GM23248 (cell line): Measurements from ENCODE around the gene CBX8. TPM values are rescaled to one million over a fixed set of nuclear protein-coding genes. Genes with fewer than 3 reads are reported as not detected.
A peak's percentile ranks its signal among the peaks of the same experiment; 100 is the strongest.

Source experiments
- DNase-seq: peaks from one replicate; pipeline ENCODE4 v3.0.0-alpha.2; 2015
- H2AFZ ChIP-seq: fragments of 200-600 bp; sonication (generic); 2 replicates; pipeline ENCODE4 v1.6.1; 2016; ENCODE audit warnings: antibody characterized with exemption
- H3F3A ChIP-seq: fragments of 200-600 bp; sonication (generic); 2 replicates; pipeline ENCODE4 v1.6.1; 2016; ENCODE audit warnings: mild to moderate bottlenecking, antibody characterized with exemption, mixed run types; ENCODE audit not compliant: insufficient read depth
- H3K27ac ChIP-seq: fragments of 200-600 bp; sonication (generic); 2 replicates; pipeline ENCODE4 v1.5.1; 2016; ENCODE audit warnings: mild to moderate bottlenecking
- H3K27me3 ChIP-seq: fragments of 200-600 bp; sonication (generic); replicated peaks from 2 replicates; pipeline ENCODE4 v1.6.1; 2016; ENCODE audit warnings: mild to moderate bottlenecking; ENCODE audit not compliant: insufficient read depth
- H3K36me3 ChIP-seq: fragments of 200-600 bp; sonication (generic); 2 replicates; pipeline ENCODE4 v1.6.1; 2016; ENCODE audit warnings: low read depth, mild to moderate bottlenecking
- H3K4me1 ChIP-seq: fragments of 200-600 bp; sonication (generic); 2 replicates; pipeline ENCODE4 v1.6.1; 2016; ENCODE audit warnings: mild to moderate bottlenecking; ENCODE audit not compliant: insufficient read depth
- H3K4me2 ChIP-seq: fragments of 200-600 bp; sonication (generic); one replicate; pipeline ENCODE4 v1.6.1; 2016; ENCODE audit warnings: mild to moderate bottlenecking; ENCODE audit not compliant: unreplicated experiment
- H3K4me3 ChIP-seq: fragments of 200-600 bp; sonication (generic); 2 replicates; pipeline ENCODE4 v1.5.1; 2016; ENCODE audit warnings: mild to moderate bottlenecking
- H3K79me2 ChIP-seq: fragments of 200-600 bp; sonication (generic); 2 replicates; pipeline ENCODE4 v1.6.1; 2016; ENCODE audit warnings: mild to moderate bottlenecking; ENCODE audit not compliant: insufficient read depth
- H3K9ac ChIP-seq: fragments of 200-600 bp; sonication (generic); 2 replicates; pipeline ENCODE4 v1.6.1; 2016; ENCODE audit warnings: mild to moderate bottlenecking
- H3K9me2 ChIP-seq: fragments of 200-600 bp; sonication (generic); 2 replicates; pipeline ENCODE4 v1.6.1; 2016; ENCODE audit warnings: mixed run types, mild to moderate bottlenecking, moderate library complexity; ENCODE audit not compliant: insufficient read depth
- H3K9me3 ChIP-seq: fragments of 200-600 bp; sonication (generic); one replicate; pipeline ENCODE4 v1.6.1; 2017; ENCODE audit warnings: low read depth
- H4K20me1 ChIP-seq: fragments of 200-600 bp; sonication (generic); 2 replicates; pipeline ENCODE4 v1.6.0; 2016; ENCODE audit not compliant: insufficient read depth
- EZH2 ChIP-seq: fragments of 200-600 bp; sonication (generic); IDR thresholded peaks from 2 replicates; pipeline ENCODE4 v1.6.1; 2018; ENCODE audit warnings: antibody characterized with exemption, mild to moderate bottlenecking; ENCODE audit not compliant: insufficient read depth, poor library complexity, severe bottlenecking
- EZH2phosphoT487 ChIP-seq: fragments of 200-600 bp; sonication (generic); IDR thresholded peaks from 2 replicates; pipeline ENCODE4 v1.6.1; 2018; ENCODE audit warnings: antibody characterized with exemption, moderate library complexity, mild to moderate bottlenecking, low read depth; ENCODE audit not compliant: insufficient read depth
- WGBS, 2 experiments: methylation state at CpG; one replicate each; pipeline ENCODE4 v1.1.6; 2015 to 2017; ENCODE audit warnings: low lambda C conversion rate in 2 of 2, low coverage in 1 of 2; ENCODE audit errors: missing lambda C conversion rate in 2 of 2; 5-methylcytosine and 5-hydroxymethylcytosine counted together
- in situ Hi-C: fragments of 300-500 bp; cut with MboI; formaldehyde crosslinking; loops from 2 replicates; pipeline ENCODE4 v1.15.0; 2020
- polyA plus RNA-seq: library from polyadenylated mRNA; unstranded; fragments of >200 nt; fragmentation: Nextera tagmentation; extraction: Ambion mirVana; gene quantifications from 2 replicates; pipeline ENCODE4 v1.2.1, GENCODE V29; 2016
- total RNA-seq: library from RNA; depleted of rRNA; stranded (reverse); fragments of >200 nt; shearing (Covaris generic); gene quantifications from 2 replicates; pipeline ENCODE4 v1.2.3, GENCODE V29; 2014

CBX8 gene
- total and polyA plus RNA-seq, 2 experiments from 2014 or later: 3.9 to 5.9 TPM

GRCh38 chr17:79806863-79807720 lies 10.2 kb upstream of the CBX8 start:
- H3K9ac ChIP-seq: no peak overlapping the region
- H3K36me3 ChIP-seq: no peaks in the 10 kb centered on the region
- H3K4me1 ChIP-seq: no peaks in the 10 kb centered on the region
- H2AFZ ChIP-seq: no peak overlapping the region
- H3K9me2 ChIP-seq: no peaks in the 10 kb centered on the region
- H4K20me1 ChIP-seq: no peaks in the 10 kb centered on the region
- H3K4me3 ChIP-seq: no peak overlapping the region
- 39% methylated on average over 13 of the region's 13 CpGs for WGBS, 2 experiments
- in situ Hi-C loops: no loop called here
- H3F3A ChIP-seq: no peaks in the 10 kb centered on the region
- no peak overlapping the region for H3K27ac ChIP-seq
- H3K79me2 ChIP-seq: no peaks in the 10 kb centered on the region
- H3K4me2 ChIP-seq: no peak overlapping the region
- no peak for TF ChIP-seq EZH2
- TF ChIP-seq EZH2phosphoT487: no peak
- H3K27me3 ChIP-seq: peaks cover 89% of the 10 kb centered on the region
- no peaks in the 10 kb centered on the region for H3K9me3 ChIP-seq
- DNase-seq: no peak

- Histone ChIP-seq H3K9ac (no peak overlapping the region), H3K9me2 (no peaks in the 10 kb centered on the region), H4K20me1 (no peaks in the 10 kb centered on the region), H3K27me3 (peaks cover 89% of the 10 kb centered on the region), H3K79me2 (no peaks in the 10 kb centered on the region), H3F3A (no peaks in the 10 kb centered on the region), H3K4me2 (no peak overlapping the region), H3K4me1 (no peaks in the 10 kb centered on the region), H3K27ac (no peak overlapping the region), H3K36me3 (no peaks in the 10 kb centered on the region), H2AFZ (no peak overlapping the region), H3K9me3 (no peaks in the 10 kb centered on the region), H3K4me3 (no peak overlapping the region)
- no peak for DNase-seq
- in situ Hi-C loops: no loop called here
- TF ChIP-seq EZH2: no peak
- no peak for TF ChIP-seq EZH2phosphoT487
- 21% methylated on average over 4 of the region's 4 CpGs for WGBS, 2 experiments
These were observed 9.5 kb upstream of the CBX8 start for GRCh38 chr17:79806446-79806760.

- 17 to 18% methylated on average over 22 of the region's 22 CpGs for WGBS, 2 experiments
- in situ Hi-C loops: no loop called here
These were observed 8.2 kb upstream of the CBX8 start for GRCh38 chr17:79804856-79805696.

GRCh38 chr17:79803997-79804855 lies 7.3 kb upstream of the CBX8 start:
- in situ Hi-C loops: no loop called here
- no peak overlapping the region for H3K4me3 ChIP-seq
- no peak overlapping the region for H3K9ac ChIP-seq
- DNase-seq: no peak
- no peaks in the 10 kb centered on the region for H3K79me2 ChIP-seq
- H3K27me3 ChIP-seq: peaks cover 98% of the 10 kb centered on the region
- H3K27ac ChIP-seq: no peak overlapping the region
- no peak overlapping the region for H3K4me2 ChIP-seq
- no peak overlapping the region; the same call in 1 of the 2 replicates for H2AFZ ChIP-seq
- TF ChIP-seq EZH2 (peak; percentile 78), EZH2phosphoT487 (peak; percentile 72; the same call in 1 of the 2 replicates)
- H3F3A ChIP-seq: no peaks in the 10 kb centered on the region
- no peaks in the 10 kb centered on the region for H3K4me1 ChIP-seq
- no peaks in the 10 kb centered on the region for H3K36me3 ChIP-seq
- WGBS, 2 experiments: 13 to 15% methylated on average over 59 to 71 of the region's 76 CpGs
- H3K9me3 ChIP-seq: no peaks in the 10 kb centered on the region
- no peaks in the 10 kb centered on the region for H3K9me2 ChIP-seq
- H4K20me1 ChIP-seq: no peaks in the 10 kb centered on the region

More at GRCh38 chr17:79804856-79805696, 8.2 kb upstream of the CBX8 start:
- H3K27ac ChIP-seq: no peak overlapping the region
- no peaks in the 10 kb centered on the region for H3K79me2 ChIP-seq
- no peaks in the 10 kb centered on the region for H3F3A ChIP-seq
- H3K9me2 ChIP-seq: no peaks in the 10 kb centered on the region
- no peaks in the 10 kb centered on the region for H3K4me1 ChIP-seq
- no peak overlapping the region for H2AFZ ChIP-seq
- no peak overlapping the region for H3K9ac ChIP-seq
- DNase-seq: no peak
- no peak for TF ChIP-seq EZH2
- TF ChIP-seq EZH2phosphoT487: no peak
- H3K4me2 ChIP-seq: no peak overlapping the region
- H4K20me1 ChIP-seq: no peaks in the 10 kb centered on the region
- H3K27me3 ChIP-seq: peaks cover 92% of the 10 kb centered on the region
- H3K36me3 ChIP-seq: no peaks in the 10 kb centered on the region
- no peaks in the 10 kb centered on the region for H3K9me3 ChIP-seq
- H3K4me3 ChIP-seq: no peak overlapping the region
